ENCODE measurements around the gene CHPF. TPM values are rescaled to one million over a fixed set of nuclear protein-coding genes. Genes with fewer than 3 reads are reported as not detected.

The CHPF gene
- total and polyA plus RNA-seq, 10 of the 15 experiments (the other 5 are each of a cell fraction or from before 2014, with no cell fraction given), result 0.09 to 17.4 (median 8.3) TPM; not detected in 1

- Histone ChIP-seq H3K9me3 (replicated peaks; ENCODE audit: control insufficient read depth, insufficient read depth, low read length) (no peaks in the 10 kb centered on the region), H3K79me2 (ENCODE audit: control insufficient read depth, insufficient read depth, low read length) (no peaks in the 10 kb centered on the region), H3K36me3 (ENCODE audit: control insufficient read depth in 2 of 2, insufficient read depth in 2 of 2, low read length in 1 of 2) (no peaks in the 10 kb centered on the region), H3K4me3 (no peak overlapping the region), H3K4me1 (ENCODE audit: control insufficient read depth, insufficient read depth, low read length) (peaks cover 2% of the 10 kb centered on the region; the same call in 1 of the 2 replicates), H3K27me3 (replicated peaks in 1 of 2; ENCODE audit: control insufficient read depth in 2 of 2, insufficient read depth in 2 of 2, low read length in 1 of 2) (peaks cover 11 to 16% of the 10 kb centered on the region in 2 experiments), H2AFZ (ENCODE audit: control insufficient read depth, low read depth, low read length) (no peak overlapping the region), H4K20me1 (ENCODE audit: control insufficient read depth, insufficient read depth) (no peaks in the 10 kb centered on the region), H3K27ac (ENCODE audit: control insufficient read depth, insufficient read depth) (no peak overlapping the region), H3K9ac (ENCODE audit: control insufficient read depth, insufficient read depth, low read length) (no peak overlapping the region), H3K4me2 (ENCODE audit: control insufficient read depth, insufficient read depth) (no peak overlapping the region)
- ATAC-seq (no peak), DNase-seq (ENCODE audit: low read depth, low spot score) (no peak), FAIRE-seq (no peak)
- ChIA-PET CTCF (interaction anchor here (1.9 to 11.4 kb wide), 2 partner anchors 38 to 88 kb away, joined by 9 to 224 read pairs; no protein-coding TSS in a partner anchor), POLR2A (no interaction called here), RAD21 (ENCODE audit: unreplicated experiment) (interaction anchor here (0.6 to 1.2 kb wide), 2 partner anchors 28 to 39 kb away, joined by 4 to 5 read pairs; no protein-coding TSS in a partner anchor), SMC1A (ENCODE audit: uncharacterized antibody, unreplicated experiment) (no interaction called here)
- TF ChIP-seq RAD51 (IDR thresholded peaks at IDR 0.05), result no peak
- in situ Hi-C loops (cut with MboI) (no loop called here), intact Hi-C loops (cut with micrococcal nuclease; ENCODE audit: unreplicated experiment) (no loop called here)
- WGBS (ENCODE audit: insufficient coverage, insufficient replicate concordance, low lambda C conversion rate, missing lambda C conversion rate), result 26% methylated on average over 10 of the region's 10 CpGs
- BruUV-seq (replicated peaks), result no TSS peak
These were observed 52.9 kb downstream of the CHPF start for GRCh38 chr2:219490600-219491130.

DNA sequence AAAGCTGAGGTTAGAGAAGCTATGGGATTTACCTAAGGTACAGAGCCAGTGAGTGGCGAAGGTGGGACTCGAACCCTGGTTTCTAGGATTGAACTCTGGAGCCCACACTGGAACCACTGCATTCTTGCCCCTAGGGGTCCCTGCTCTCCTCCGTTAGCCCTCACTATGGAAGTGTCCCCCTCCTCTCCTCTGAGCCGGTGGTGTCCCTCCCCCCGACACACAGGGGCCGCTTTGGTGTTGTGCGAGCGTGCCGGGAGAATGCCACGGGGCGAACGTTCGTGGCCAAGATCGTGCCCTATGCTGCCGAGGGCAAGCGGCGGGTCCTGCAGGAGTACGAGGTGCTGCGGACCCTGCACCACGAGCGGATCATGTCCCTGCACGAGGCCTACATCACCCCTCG, 53.4 kb downstream of the CHPF start:
- Histone ChIP-seq H3K4me1 (ENCODE audit: control insufficient read depth, insufficient read depth, low read length) (no peaks in the 10 kb centered on the region), H3K27me3 (replicated peaks in 1 of 2; ENCODE audit: control insufficient read depth in 2 of 2, insufficient read depth in 2 of 2, low read length in 1 of 2) (peaks cover 7 to 20% of the 10 kb centered on the region in 2 experiments), H3K4me2 (ENCODE audit: control insufficient read depth, insufficient read depth) (no peak overlapping the region), H3K9ac (ENCODE audit: control insufficient read depth, insufficient read depth, low read length) (no peak overlapping the region), H3K4me3 (no peak overlapping the region), H2AFZ (ENCODE audit: control insufficient read depth, low read depth, low read length) (no peak overlapping the region), H3K9me3 (replicated peaks; ENCODE audit: control insufficient read depth, insufficient read depth, low read length) (no peaks in the 10 kb centered on the region), H3K27ac (ENCODE audit: control insufficient read depth, insufficient read depth) (no peak overlapping the region), H3K36me3 (ENCODE audit: control insufficient read depth in 2 of 2, insufficient read depth in 2 of 2, low read length in 1 of 2) (no peaks in the 10 kb centered on the region), H3K79me2 (ENCODE audit: control insufficient read depth, insufficient read depth, low read length) (no peaks in the 10 kb centered on the region), H4K20me1 (ENCODE audit: control insufficient read depth, insufficient read depth) (no peaks in the 10 kb centered on the region)
- CTCF ChIA-PET, result interaction anchor here (11.4 kb wide), 1 partner anchor 38 kb away, joined by 224 read pairs; no protein-coding TSS in a partner anchor
- TF ChIP-seq ZNF217 (IDR thresholded peaks at IDR 0.05) (no peak), PAX5 (IDR thresholded peaks at IDR 0.05; ENCODE audit: borderline replicate concordance, low read depth, low read length) (no peak), CHD1 (IDR thresholded peaks at IDR 0.05; ENCODE audit: low read depth, low read length) (no peak), POLR2AphosphoS5 (IDR thresholded peaks at IDR 0.05; ENCODE audit: low read length) (no peak), NFXL1 (IDR thresholded peaks at IDR 0.05; ENCODE audit: borderline replicate concordance) (no peak), KAT2A (conservative IDR thresholded peaks at IDR 0.05; ENCODE audit: control insufficient read depth, low read depth, low read length) (no peak), ZSCAN29 (IDR thresholded peaks at IDR 0.05) (no peak), WRNIP1 (IDR thresholded peaks at IDR 0.05; ENCODE audit: borderline replicate concordance, low read depth, low read length) (no peak), RUNX3 (IDR thresholded peaks at IDR 0.05; ENCODE audit: low read length) (no peak), CHD4 (IDR thresholded peaks at IDR 0.05) (no peak), STAT1 (conservative IDR thresholded peaks at IDR 0.05) (no peak)
- TF ChIP-seq, protein P1, sequence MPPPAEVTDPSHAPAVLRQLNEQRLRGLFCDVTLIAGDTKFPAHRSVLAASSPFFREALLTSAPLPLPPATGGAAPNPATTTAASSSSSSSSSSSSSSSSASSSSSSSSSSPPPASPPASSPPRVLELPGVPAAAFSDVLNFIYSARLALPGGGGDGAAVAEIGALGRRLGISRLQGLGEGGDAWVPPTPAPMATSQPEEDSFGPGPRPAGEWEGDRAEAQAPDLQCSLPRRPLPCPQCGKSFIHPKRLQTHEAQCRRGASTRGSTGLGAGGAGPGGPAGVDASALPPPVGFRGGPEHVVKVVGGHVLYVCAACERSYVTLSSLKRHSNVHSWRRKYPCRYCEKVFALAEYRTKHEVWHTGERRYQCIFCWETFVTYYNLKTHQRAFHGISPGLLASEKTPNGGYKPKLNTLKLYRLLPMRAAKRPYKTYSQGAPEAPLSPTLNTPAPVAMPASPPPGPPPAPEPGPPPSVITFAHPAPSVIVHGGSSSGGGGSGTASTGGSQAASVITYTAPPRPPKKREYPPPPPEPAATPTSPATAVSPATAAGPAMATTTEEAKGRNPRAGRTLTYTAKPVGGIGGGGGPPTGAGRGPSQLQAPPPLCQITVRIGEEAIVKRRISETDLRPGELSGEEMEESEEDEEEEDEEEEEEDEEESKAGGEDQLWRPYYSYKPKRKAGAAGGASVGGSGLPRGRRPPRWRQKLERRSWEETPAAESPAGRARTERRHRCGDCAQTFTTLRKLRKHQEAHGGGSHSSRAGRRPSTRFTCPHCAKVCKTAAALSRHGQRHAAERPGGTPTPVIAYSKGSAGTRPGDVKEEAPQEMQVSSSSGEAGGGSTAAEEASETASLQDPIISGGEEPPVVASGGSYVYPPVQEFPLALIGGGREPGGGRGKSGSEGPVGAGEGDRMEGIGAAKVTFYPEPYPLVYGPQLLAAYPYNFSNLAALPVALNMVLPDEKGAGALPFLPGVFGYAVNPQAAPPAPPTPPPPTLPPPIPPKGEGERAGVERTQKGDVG (CRISPR knock-in tag; IDR thresholded peaks at IDR 0.05), result no peak
- RAD21 ChIA-PET (ENCODE audit: unreplicated experiment), result no interaction called here
- in situ Hi-C loops (cut with MboI), result no loop called here
- 53% methylated on average over 23 of the region's 23 CpGs for WGBS (ENCODE audit: insufficient coverage, insufficient replicate concordance, low lambda C conversion rate, missing lambda C conversion rate)
- intact Hi-C loops (cut with micrococcal nuclease; ENCODE audit: unreplicated experiment), result no loop called here
- FAIRE-seq, result no peak
- POLR2A ChIA-PET, result no interaction called here
- ATAC-seq, result no peak
- no TSS peak for BruUV-seq (replicated peaks)
- no peak for DNase-seq (ENCODE audit: low read depth, low spot score)
- SMC1A ChIA-PET (ENCODE audit: uncharacterized antibody, unreplicated experiment), result no interaction called here

Measured in GM12878 (cell line).